Measurements from ENCODE around the gene JAK1.

The JAK1 gene

DNA sequence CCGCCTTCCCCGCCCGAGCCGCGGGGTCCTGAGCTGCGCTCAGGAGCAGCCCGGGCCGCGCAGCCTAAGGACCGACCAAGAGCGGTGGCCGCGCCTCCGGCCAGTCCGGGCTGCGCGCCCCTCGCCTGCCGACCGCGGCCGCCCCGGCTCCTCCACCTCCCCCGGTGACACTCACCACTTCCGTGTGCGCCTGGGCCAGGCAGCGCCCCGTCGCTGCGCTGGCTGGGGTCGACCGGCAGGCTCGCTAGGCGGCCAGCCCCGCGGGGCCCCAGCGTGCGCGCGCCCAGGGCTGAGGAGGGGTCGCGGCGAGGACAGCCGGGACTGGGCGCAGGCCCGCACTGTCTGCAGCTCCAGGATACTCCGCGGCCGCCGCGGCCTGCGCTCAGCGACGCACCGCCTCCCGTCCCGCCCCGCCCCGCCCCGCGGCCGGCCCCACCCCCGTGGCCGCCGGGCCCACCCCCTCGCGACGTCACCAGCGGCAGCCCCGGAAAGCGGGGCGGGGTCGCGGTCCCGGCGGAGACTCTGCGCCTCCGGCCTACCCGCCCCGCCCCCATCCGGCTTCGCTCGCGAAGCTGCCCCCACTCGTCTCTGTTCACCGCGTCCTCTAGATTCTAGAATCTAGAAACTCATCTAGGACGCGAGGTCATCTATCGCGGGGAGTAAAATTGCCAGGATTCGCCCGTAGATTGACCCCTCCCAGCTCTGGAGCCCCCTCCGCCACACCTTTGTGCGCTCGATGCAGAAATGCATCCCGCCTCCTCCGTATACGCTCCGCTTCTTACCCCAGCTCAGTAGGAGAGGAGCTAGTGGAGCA is at the start of gene JAK1:
Gene JAK1 (minus strand): TSS at position 392 of the 814 bp plus-strand sequence. CDS start 80,285 bp downstream, outside the sequence.
- Histone ChIP-seq H3K9me3 (ENCODE audit: severe bottlenecking) (no peaks in the 10 kb centered on the region), H3K36me3 (no peaks in the 10 kb centered on the region), H3K27me3 (ENCODE audit: insufficient read depth, low read depth, severe bottlenecking) (no peaks in the 10 kb centered on the region), H3K27ac (peak within 1 kb of the TSS; percentile 77), H3K4me3 (ENCODE audit: low read depth, low read length) (peak within 1 kb of the TSS; percentile 86)
- DNase-seq = peak; percentile 84
- no peak for TF ChIP-seq CTCF (IDR thresholded peaks at IDR 0.05; ENCODE audit: low read depth, low read length)

DNA sequence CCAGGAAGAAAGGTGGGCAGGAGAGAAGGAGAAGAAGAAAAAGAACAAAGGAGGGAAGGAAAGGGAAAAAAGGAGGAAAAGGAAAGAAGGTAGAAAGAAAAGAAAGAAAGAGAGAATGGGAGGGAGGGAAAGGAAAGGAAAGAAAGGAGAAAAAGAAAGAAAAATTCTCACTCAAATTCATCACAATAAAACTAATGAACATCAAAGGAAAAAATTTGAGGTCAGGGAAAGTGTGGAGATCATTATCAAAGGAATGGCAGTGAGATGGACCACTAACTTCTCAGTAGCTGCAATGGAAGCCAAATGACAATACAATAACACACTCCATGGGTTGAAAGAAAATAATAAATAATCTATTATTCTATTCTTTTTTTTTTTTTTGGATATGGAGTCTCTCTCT is 48.0 kb upstream of the JAK1 start:
- TF ChIP-seq CTCF (IDR thresholded peaks at IDR 0.05; ENCODE audit: low read depth, low read length) = no peak
- DNase-seq = no peak
- no peaks in the 10 kb centered on the region for H3K36me3 ChIP-seq
- no peaks in the 10 kb centered on the region for H3K9me3 ChIP-seq (ENCODE audit: severe bottlenecking)
- H3K27ac ChIP-seq = no peak overlapping the region
- no peaks in the 10 kb centered on the region for H3K27me3 ChIP-seq (ENCODE audit: insufficient read depth, low read depth, severe bottlenecking)
- H3K4me3 ChIP-seq (ENCODE audit: low read depth, low read length) = no peak overlapping the region

DNA sequence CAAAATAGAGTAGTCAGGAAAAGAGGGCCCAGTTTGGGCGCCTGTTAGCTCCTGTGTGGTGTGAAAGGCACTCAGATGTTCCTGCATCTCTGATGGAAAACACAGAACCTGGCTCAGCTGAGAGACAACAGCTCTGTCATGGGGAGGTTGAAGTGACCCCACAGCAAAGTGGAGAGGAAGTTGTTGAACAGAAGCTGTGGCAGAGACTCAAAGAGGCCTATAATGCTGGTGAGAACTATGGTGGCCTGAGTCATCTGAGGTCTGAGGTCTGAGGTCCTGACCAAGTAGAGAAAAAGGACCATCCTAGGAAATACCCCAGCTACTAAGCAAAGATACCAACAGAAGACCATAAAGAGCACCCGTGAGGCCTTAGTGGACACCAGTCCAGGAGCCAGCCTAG is 45.6 kb upstream of the JAK1 start:
- Histone ChIP-seq H3K36me3 (no peaks in the 10 kb centered on the region), H3K27ac (no peak overlapping the region), H3K27me3 (ENCODE audit: insufficient read depth, low read depth, severe bottlenecking) (no peaks in the 10 kb centered on the region), H3K9me3 (ENCODE audit: severe bottlenecking) (no peaks in the 10 kb centered on the region), H3K4me3 (ENCODE audit: low read depth, low read length) (no peak overlapping the region)
- DNase-seq = no peak
- no peak for TF ChIP-seq CTCF (IDR thresholded peaks at IDR 0.05; ENCODE audit: low read depth, low read length)

DNA sequence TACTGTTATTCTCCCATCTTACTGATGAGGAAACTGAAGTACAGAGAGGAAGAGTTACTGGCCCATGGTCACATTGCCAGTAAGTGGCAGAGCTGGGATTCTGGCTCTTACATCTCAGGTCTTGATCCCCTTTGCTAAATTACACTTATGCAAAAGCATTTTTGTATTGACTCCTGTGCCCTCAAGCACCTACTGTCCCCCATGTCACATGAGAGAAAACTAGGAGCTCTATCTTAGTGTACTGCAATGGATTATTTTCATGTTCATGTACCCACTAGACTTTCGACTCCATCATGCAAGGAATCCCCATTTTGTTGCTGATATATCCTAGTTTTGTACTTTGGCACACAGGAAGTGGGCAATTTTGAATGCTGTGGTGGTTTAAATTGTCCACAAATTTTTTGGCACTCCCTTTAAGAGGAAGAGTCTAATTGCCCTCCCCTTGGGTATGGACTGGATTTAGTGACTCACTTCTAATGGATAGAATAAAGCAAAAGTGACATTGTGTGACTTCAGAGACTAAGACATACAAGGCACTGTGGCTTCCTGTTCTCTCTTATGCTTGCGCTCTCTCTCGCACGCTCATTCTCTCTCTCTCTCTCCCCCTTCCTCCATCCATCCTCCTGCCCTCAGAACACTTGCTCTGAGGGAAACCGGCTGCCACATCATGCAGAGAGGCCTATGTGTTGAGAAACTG is 43.5 kb upstream of the JAK1 start:
- H3K36me3 ChIP-seq = no peaks in the 10 kb centered on the region
- H3K27me3 ChIP-seq (ENCODE audit: insufficient read depth, low read depth, severe bottlenecking) = no peaks in the 10 kb centered on the region
- H3K27ac ChIP-seq = no peak overlapping the region
- no peak for TF ChIP-seq CTCF (IDR thresholded peaks at IDR 0.05; ENCODE audit: low read depth, low read length)
- H3K4me3 ChIP-seq (ENCODE audit: low read depth, low read length) = no peak overlapping the region
- no peaks in the 10 kb centered on the region for H3K9me3 ChIP-seq (ENCODE audit: severe bottlenecking)
- DNase-seq = no peak

- no peaks in the 10 kb centered on the region for H3K27me3 ChIP-seq (ENCODE audit: insufficient read depth, low read depth, severe bottlenecking)
- H3K9me3 ChIP-seq (ENCODE audit: severe bottlenecking) = no peaks in the 10 kb centered on the region
- DNase-seq = no peak
- no peak for TF ChIP-seq CTCF (IDR thresholded peaks at IDR 0.05; ENCODE audit: low read depth, low read length)
- no peak overlapping the region for H3K27ac ChIP-seq
- no peaks in the 10 kb centered on the region for H3K36me3 ChIP-seq
- H3K4me3 ChIP-seq (ENCODE audit: low read depth, low read length) = no peak overlapping the region
Measured at GRCh38 chr1:65009176-65009575, 42.8 kb upstream of the JAK1 start.

All from WERI-Rb-1 (cell line).